Thyroid gland (tissue), 4 donors: ENCODE results near the gene ZNF280A. TPM values are rescaled to one million over a fixed set of nuclear protein-coding genes. Genes with fewer than 3 reads are reported as not detected.

Source experiments
- DNase-seq, 2 donors: peaks; one replicate each; pipeline ENCODE4 v3.0.0-alpha.2; 2019
- H3K27ac ChIP-seq, 3 donors: fragments of 200-600 bp; sonication (generic); 1 replicate in 2 of 3; 2 replicates in 1 of 3; pipeline ENCODE4 v1.5.1; 2016 to 2019; ENCODE audit warnings: mild to moderate bottlenecking in 1 of 3, moderate library complexity in 1 of 3
- H3K27me3 ChIP-seq: fragments of 200-600 bp; sonication (generic); one replicate; pipeline ENCODE4 v1.5.1; 2019
- H3K36me3 ChIP-seq, 2 donors: fragments of 200-600 bp; sonication (generic); one replicate each; pipeline ENCODE4 v1.5.1; 2016 to 2019
- H3K4me1 ChIP-seq, 2 donors: fragments of 200-600 bp; sonication (generic); one replicate each; pipeline ENCODE4 v1.5.1; 2017 to 2019
- H3K4me3 ChIP-seq, 3 donors: fragments of 200-600 bp; sonication (generic); replicated peaks in 1 of 3; 1 replicate in 2 of 3; 2 replicates in 1 of 3; pipeline ENCODE4 v1.5.1; 2016; ENCODE audit warnings: mild to moderate bottlenecking in 1 of 3
- H3K9me3 ChIP-seq: fragments of 200-600 bp; sonication (generic); one replicate; pipeline ENCODE4 v1.5.1; 2017
- POLR2A ChIP-seq, 2 donors: fragments of 450-650 bp; IDR thresholded peaks; one replicate each; pipeline ENCODE4 v1.6.1; 2017; ENCODE audit warnings: antibody characterized with exemption in 2 of 2, mild to moderate bottlenecking in 2 of 2, moderate library complexity in 1 of 2
- whole genome bisulfite sequencing, 2 donors: methylation state at CpG; one replicate each; pipeline ENCODE4 v1.1.5; 2017; 5-methylcytosine and 5-hydroxymethylcytosine counted together
- intact Hi-C: fragments of 100-400 bp; cut with DNase I; formaldehyde crosslinking; loops from one replicate; pipeline ENCODE4 v1.15.1; 2023
- total RNA-seq, 4 donors: library from RNA; depleted of rRNA; stranded (reverse); fragments of >200 nt; gene quantifications; one replicate each; pipeline ENCODE4 v1.2.3, GENCODE V29; 2016
- TF ChIP-seq, protein P1 (sequence below), 6 experiments: fragments of 200-600 bp in 3 of 6; fragments of 450-650 bp in 3 of 6; sonication (generic) in 3 of 6; IDR thresholded peaks; one replicate each; pipeline ENCODE4 v1.5.1; 2016 to 2019; ENCODE audit warnings: antibody characterized with exemption in 6 of 6, mild to moderate bottlenecking in 2 of 6, inconsistent platforms in 1 of 6, moderate library complexity in 1 of 6

Gene ZNF280A
- total RNA-seq, 4 donors from 2014 or later = not detected

DNA sequence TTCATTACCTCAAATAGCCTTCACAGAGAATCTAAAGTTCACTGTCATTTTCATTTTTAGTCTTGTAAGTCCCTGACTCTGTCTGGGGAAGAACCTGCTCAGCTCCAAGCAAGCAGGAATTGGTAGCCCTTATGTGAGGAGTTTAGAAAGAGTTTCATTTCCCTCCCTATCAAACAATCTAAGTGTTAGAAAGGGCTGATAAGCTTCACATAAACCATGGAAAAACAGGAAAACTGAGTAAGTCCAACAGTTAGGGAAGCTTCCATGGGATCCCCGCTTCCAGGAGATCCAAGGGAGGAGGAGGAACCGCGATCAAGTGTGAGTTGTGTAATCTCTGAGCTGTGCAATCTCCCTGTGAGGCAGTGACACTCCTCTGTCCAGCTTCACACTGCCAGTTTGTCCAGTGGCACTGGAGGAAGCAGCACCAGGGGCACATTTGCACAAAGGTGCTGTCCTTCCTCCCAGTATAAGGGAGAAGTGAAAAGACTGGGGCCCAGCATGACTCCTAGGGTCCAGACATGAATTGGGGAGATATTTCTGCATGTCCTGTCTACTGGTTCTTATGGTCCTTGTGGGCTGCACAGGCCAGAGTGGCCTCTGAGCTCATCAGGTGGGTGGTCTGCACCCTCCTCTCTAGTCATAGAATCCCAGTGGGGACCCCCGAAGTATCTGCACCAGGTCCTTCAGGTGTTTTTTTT lies 34.7 kb upstream of the ZNF280A start:
- no peaks in the 10 kb centered on the region for H3K4me1 ChIP-seq
- intact Hi-C loops = no loop called here
- H3K27me3 ChIP-seq = no peaks in the 10 kb centered on the region
- no peaks in the 10 kb centered on the region for H3K36me3 ChIP-seq
- no peak overlapping the region for H3K27ac ChIP-seq
- H3K9me3 ChIP-seq = no peaks in the 10 kb centered on the region
- 81 to 83% methylated on average over 4 of the region's 4 CpGs for WGBS, 2 donors
- no peak for DNase-seq
- TF ChIP-seq, protein P1, sequence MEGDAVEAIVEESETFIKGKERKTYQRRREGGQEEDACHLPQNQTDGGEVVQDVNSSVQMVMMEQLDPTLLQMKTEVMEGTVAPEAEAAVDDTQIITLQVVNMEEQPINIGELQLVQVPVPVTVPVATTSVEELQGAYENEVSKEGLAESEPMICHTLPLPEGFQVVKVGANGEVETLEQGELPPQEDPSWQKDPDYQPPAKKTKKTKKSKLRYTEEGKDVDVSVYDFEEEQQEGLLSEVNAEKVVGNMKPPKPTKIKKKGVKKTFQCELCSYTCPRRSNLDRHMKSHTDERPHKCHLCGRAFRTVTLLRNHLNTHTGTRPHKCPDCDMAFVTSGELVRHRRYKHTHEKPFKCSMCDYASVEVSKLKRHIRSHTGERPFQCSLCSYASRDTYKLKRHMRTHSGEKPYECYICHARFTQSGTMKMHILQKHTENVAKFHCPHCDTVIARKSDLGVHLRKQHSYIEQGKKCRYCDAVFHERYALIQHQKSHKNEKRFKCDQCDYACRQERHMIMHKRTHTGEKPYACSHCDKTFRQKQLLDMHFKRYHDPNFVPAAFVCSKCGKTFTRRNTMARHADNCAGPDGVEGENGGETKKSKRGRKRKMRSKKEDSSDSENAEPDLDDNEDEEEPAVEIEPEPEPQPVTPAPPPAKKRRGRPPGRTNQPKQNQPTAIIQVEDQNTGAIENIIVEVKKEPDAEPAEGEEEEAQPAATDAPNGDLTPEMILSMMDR (IDR thresholded peaks at IDR 0.05) = no peak
- TF ChIP-seq POLR2A (IDR thresholded peaks at IDR 0.05) = no peak
- H3K4me3 ChIP-seq = no peak overlapping the region

DNA sequence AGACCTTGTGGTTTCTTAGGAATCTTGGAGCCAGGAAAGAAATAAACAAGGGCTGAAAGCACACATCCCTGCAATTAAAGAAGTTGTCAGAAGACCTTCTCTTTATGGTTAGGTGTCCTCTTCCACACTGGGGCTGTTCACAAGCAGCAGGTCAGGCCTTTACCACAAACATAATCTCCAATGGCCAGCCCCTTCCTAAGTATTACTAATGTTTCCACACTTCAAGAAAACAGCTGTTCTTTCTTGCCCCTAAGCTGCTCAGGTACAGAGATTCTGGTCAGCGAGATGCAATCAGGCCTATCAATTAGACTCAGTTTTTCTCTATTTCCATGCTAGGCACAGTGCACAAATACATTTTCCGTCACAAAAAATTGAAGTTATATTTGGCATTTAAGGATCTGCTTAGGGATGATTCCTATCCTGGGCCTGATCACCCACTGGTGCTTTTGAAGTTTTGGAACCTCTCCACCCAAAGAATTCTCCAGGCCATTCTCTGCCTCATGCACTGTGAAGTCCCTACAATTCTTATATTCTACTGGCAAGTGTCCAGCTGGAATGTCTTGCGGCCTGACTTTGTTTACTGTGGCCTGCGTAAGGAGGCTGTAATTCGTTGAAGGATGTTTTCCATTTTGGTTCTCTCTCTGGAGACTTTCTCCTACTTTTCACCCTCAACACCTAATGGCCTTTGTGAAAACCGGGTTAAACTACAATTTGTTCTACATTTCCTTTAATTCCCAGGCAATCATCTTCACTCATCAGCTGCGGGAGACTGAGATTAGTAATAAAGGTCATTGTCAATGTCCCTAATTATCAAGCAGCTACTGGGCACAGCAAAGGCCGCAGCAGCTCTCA lies 33.9 kb upstream of the ZNF280A start:
- WGBS, 2 donors = 58 to 66% methylated on average over 8 of the region's 8 CpGs
- H3K9me3 ChIP-seq = no peaks in the 10 kb centered on the region

DNA sequence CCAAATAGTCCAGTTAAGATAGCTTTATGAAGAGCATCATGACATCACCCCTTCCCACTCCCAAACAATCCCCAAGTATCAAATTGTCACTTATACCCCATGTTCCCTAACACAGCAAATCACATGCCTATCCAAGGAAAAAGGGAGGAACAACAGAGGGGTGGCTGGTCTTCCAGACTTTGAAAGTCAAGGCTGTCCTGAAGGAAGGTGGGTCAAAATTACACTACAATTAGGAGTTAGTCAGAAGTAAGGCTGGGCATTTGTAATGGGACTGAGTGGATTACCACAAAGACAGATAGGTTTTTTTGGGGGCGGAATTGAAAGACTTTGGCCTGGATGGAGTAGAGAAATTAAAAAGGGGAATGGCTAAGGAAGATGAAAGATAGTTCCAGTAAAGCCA lies 33.1 kb upstream of the ZNF280A start:
- Histone ChIP-seq H3K4me3 (no peak overlapping the region), H3K4me1 (no peaks in the 10 kb centered on the region), H3K27ac (no peak overlapping the region), H3K9me3 (no peaks in the 10 kb centered on the region), H3K27me3 (no peaks in the 10 kb centered on the region), H3K36me3 (no peaks in the 10 kb centered on the region)
- intact Hi-C loops = no loop called here
- 92 to 97% methylated on average over 1 of the region's 1 CpG for WGBS, 2 donors
- TF ChIP-seq POLR2A (IDR thresholded peaks at IDR 0.05) = no peak
- TF ChIP-seq, protein P1 (IDR thresholded peaks at IDR 0.05) = no peak
- DNase-seq = no peak

More for the DNA sequence above, 33.9 kb upstream of the ZNF280A start:
- TF ChIP-seq, protein P1 (IDR thresholded peaks at IDR 0.05) = no peak
- no peak for TF ChIP-seq POLR2A (IDR thresholded peaks at IDR 0.05)
- intact Hi-C loops = no loop called here
- Histone ChIP-seq H3K36me3 (no peaks in the 10 kb centered on the region), H3K27ac (no peak overlapping the region), H3K27me3 (no peaks in the 10 kb centered on the region), H3K4me3 (no peak overlapping the region), H3K4me1 (no peaks in the 10 kb centered on the region)
- DNase-seq = no peak

DNA sequence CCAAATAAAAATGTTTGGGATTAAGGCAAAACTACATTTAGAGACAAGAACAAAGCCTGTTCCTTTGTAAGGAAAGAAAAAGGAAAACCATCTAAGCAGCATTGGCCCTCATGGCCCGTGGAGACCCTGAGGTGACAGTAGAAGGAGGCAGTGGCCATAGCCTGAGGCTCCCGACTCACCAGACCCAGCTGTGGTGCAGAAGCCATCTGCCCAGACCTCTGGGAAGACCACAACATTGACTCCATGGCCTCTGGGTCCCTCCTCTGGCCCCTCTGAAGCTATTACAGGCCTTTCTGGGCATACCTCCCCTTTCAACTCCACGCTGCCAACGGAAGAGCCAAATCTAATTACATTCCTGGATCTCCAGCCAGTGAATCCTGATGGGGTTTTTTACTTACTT lies 32.6 kb upstream of the ZNF280A start:
- Histone ChIP-seq H3K4me1 (no peaks in the 10 kb centered on the region), H3K36me3 (no peaks in the 10 kb centered on the region), H3K4me3 (no peak overlapping the region), H3K27ac (no peak overlapping the region), H3K9me3 (no peaks in the 10 kb centered on the region), H3K27me3 (no peaks in the 10 kb centered on the region)
- WGBS, 2 donors = 75 to 77% methylated on average over 4 of the region's 4 CpGs
- intact Hi-C loops = no loop called here
- DNase-seq = no peak
- TF ChIP-seq, protein P1 (IDR thresholded peaks at IDR 0.05) = no peak
- no peak for TF ChIP-seq POLR2A (IDR thresholded peaks at IDR 0.05)
